H4 (cell line): ENCODE results near the gene CAPN11. TPM values are rescaled to one million over a fixed set of nuclear protein-coding genes. Genes with fewer than 3 reads are reported as not detected.

Experiments
- DNase-seq: peaks from one replicate; pipeline ENCODE4 v3.0.0-alpha.2; 2015; ENCODE audit warnings: low spot score
- total RNA-seq: library from RNA; depleted of rRNA; stranded (reverse); fragments of >200 nt; shearing (Covaris generic); gene quantifications from 2 replicates; pipeline ENCODE4 v1.2.3, GENCODE V29; 2014

CAPN11 gene
- total RNA-seq, 1 experiment from 2014 or later, result not detected

DNA sequence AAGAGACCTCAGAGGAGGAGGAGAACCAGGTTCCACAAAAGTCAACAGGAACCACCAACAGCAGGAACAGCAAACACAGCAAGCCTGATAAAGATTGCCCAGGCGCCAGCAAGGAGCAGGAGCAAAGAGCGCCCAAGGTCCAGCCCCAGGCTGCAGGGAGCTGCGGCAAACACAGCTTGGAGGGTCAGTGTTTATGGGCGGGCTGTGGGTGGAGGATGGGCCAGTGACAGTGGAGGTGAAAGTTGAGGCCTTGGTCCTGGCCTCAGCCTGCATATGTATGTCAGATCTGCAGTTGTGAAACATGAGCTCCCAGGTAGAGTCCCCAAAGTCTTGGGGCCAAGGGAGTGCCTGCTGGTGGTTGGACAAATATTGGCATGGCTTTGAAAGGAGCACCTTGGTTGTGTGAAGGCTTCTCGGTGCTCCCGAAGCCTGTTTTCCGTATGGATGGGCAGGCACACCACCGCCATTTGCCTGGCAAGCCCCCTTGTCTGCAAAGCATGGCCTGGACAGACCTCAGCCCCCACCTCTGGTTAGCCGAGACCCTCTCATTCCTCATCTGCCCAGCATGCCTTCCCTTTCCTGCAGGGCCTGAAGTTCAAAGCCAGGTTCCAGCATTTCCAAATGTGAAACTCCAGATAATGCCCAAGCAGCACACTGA, 2.0 kb upstream of the CAPN11 start:
- DNase-seq, result no peak

DNA sequence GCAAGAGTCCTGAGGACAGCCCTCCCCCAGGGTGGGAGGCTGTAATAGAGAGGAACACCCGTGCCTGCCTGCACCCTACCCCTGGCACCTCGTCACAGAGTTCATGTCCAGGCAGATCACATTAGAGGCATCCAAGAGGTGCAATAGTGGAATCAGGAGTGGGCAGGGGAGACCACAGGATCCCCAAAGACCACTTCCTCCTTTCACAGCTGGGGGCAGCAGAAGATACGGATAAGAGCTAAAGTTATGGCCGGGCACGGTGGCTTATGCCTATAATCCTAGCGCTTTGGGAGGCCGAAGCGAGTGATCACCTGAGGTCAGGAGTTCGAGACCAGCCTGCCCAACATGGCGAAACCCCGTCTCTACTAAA, 1.5 kb upstream of the CAPN11 start:
- DNase-seq, result no peak

DNA sequence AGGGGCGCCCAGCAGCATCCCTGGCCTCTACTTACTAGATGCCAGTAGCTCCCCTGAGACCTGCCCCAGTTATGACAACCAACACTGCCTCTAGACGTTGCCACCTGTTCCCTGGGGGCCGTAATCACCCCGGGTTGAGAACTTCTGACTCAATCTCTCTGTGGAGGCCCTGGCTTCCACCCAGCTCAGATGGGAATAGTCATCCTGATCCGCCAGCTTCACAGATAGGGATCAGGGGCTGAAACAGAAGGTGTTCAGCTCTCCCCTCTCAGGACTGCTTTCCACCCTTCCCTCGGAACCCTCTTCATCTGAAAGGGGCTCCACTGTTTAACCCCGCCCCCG, 3.3 kb downstream of the CAPN11 start:
- no peak for DNase-seq

DNA sequence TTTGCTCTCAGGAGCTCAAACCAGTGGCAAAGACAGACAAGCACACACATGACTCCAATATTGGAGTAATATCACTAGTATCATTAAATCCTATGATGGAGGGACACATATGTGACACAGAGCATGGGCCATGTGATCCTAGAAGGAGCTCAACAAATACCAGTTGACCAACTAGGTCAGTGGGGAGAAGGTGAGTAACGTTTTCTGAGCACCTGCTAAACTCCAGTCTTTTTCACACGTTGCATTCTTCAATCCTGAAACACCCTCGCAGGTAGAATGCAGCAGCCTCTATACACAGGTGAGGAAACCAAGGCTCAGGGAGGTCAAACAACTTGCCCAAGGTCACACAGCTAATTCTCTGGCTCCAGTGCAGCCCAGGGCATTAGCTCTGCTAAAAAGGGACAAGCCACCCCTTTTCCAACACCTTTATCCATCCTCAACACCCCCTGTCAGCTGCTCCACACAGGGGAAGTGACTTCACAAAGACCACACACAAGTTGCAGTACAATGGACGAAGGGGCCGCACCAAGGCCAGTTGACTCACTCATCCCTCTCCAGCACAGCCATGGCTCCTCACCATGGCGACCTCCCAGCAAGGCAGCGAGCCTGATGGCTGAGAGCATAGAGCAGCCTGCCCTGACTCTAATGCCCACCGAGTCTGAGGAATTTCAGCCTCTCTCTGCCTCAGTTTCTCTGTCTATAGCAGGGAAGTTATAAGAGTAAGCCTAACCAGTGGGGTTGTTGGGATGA, 4.4 kb downstream of the CAPN11 start:
- DNase-seq, result no peak

DNA sequence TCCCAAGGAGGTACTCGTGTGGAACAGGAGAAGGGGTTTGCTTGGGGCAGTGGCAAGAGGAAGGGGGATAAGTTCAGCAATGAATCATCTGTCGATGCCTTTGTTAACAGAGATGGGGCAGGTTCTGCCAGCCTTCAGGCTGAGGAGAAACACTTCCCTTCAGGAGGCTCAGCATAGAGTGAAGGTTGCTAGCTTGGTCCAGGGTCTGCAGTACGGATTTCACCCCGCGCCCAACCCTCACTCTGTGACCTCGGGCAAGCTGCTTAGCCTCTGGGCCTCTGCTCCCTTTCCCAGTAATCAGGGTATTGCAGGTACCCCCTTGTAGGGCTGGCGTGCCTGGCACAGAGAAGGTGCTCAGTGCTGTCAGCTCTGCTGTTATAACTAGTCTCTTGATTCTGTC, 7.5 kb downstream of the CAPN11 start:
- no peak for DNase-seq

DNA sequence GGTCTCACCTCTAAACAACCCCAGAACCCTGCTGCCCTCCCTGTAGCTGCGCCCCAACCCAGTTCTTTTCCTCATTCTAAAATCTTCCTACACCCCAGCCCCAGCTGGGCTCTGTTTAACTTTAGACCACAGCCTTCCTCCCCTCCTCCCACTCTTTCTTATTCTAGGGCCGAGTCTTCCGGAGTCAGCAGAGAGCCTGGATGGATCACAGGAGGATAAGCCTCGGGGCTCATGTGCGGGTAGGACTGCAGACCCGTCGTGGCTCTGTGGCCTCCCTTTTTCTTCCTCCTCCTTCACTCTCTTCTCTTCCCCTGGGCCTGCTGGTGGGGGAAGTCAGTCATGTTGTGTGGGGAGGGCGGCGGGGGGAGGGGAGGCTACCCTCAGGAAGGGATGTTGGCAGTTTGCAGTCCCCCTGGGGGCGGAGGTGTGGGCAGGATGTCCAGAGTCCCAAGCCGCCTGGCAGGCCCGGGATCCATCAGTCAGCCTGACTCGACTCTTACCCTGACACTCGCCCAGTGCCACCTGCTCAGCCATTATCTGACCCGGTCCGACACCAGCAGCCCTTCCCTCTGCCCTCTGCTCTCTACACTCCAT, 8.1 kb downstream of the CAPN11 start:
- no peak for DNase-seq

DNA sequence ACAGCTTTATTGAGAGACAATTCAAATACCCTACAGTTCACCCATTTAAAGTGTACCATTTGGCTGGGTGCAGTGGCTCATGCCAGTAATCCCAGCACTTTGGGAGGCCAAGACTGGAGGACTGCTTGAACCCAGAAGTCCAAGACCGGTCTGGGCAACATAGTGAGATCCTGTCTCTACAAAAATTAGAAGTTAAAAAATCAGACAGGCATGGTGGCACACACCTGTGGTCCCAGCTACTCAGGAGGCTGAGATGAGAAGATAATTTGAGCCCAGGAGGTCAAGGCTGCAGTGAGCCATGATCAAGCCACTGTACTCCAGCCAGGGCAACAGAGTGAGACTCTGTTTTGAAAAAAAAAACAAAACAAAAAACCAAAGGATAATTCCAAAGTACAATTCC, 8.9 kb downstream of the CAPN11 start:
- no peak for DNase-seq

DNA sequence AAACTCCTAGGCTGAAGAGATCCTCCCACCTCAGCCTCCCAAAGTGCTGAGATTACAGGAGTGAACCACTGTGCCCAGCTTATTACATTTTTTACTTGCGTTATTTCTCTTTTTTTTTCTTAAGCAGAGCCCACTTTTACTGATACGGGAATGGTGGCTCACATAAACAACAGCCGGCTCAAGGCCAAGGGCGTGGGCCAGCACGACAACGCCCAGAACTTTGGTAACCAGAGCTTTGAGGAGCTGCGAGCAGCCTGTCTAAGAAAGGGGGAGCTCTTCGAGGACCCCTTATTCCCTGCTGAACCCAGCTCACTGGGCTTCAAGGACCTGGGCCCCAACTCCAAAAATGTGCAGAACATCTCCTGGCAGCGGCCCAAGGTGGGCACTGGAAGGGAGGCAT, 10.5 kb downstream of the CAPN11 start:
- no peak for DNase-seq

DNA sequence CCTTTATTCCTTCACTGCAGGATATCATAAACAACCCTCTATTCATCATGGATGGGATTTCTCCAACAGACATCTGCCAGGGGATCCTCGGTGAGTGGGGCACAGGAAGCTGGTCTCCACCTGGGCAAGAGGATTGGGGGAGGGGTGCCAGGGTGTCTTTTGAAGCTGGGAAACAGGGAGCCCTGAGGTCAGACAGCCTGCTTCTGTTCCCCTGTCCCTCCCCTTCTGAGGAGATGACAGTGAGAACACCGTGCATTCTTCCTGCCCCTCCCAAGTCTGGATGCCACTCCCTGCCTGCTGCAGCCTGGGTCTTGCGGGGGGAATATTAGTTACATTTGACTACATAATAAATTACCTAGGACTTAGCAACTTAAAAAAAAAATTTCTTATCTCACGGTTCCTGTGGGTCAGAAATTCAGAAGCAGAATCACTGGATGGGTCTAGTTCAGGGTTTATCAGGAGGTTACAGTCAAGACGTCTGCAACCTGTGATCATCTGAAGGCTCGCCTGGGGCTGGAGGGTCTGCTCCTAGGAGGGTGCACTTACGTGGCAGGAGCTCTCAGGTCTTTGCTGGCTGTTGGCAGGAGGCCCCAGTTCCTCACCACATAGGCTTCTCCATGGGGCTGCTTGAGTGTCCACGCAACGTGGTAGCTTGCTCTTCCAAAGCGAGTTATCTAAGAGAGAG, 11.4 kb downstream of the CAPN11 start:
- no peak for DNase-seq

DNA sequence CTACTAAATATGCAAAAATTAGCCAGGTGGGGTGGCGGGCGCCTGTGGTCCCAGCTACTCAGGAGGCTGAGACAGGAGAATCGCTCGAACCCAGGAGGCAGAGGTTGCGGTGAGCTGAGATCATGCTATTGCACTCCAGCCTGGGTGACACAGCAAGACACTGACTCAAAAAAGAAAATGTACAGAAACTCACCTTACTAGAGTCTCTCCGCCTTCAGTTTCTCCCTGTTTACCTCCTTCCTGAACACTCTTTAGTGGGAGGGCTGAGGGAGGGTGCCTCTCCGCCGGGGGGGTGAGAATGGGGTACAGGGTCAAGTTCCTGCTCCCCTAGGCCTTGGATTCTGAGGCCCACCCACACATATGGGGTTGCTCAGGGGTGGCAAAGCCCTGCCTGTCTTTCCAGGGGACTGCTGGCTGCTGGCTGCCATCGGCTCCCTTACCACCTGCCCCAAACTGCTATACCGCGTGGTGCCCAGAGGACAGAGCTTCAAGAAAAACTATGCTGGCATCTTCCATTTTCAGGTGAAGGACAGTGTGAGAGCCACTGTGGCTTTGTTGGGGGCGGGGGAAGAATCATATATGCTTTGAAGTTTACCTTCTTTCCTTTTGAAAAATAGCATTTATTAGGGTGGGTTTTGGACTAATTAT, 13.4 kb downstream of the CAPN11 start:
- no peak for DNase-seq

DNA sequence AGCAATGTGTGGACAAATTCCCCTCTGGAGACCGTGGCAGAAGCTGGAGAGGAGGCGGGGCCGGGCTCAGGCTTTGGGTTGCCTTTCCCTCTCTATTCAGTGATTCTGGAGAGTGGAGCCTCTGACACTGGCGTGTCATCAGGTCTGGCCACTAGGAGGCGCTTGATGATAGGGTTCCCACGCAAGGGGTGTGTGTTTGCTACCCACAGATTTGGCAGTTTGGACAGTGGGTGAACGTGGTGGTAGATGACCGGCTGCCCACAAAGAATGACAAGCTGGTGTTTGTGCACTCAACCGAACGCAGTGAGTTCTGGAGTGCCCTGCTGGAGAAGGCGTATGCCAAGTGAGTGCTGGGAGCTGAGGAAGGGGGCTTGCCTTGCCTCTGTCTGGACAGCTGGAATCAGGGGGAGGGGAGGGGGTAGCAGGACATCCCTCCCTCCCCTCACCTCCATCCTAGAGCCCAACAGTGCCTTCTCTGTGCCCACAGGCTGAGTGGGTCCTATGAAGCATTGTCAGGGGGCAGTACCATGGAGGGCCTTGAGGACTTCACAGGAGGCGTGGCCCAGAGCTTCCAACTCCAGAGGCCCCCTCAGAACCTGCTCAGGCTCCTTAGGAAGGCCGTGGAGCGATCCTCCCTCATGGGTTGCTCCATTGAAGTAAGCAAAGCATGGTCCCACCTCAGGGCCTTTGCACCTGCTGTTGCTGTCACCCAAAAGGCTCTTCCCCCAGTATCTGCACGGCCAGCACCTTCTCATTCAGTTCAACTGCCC, 14.3 kb downstream of the CAPN11 start:
- peak; percentile 62 for DNase-seq

DNA sequence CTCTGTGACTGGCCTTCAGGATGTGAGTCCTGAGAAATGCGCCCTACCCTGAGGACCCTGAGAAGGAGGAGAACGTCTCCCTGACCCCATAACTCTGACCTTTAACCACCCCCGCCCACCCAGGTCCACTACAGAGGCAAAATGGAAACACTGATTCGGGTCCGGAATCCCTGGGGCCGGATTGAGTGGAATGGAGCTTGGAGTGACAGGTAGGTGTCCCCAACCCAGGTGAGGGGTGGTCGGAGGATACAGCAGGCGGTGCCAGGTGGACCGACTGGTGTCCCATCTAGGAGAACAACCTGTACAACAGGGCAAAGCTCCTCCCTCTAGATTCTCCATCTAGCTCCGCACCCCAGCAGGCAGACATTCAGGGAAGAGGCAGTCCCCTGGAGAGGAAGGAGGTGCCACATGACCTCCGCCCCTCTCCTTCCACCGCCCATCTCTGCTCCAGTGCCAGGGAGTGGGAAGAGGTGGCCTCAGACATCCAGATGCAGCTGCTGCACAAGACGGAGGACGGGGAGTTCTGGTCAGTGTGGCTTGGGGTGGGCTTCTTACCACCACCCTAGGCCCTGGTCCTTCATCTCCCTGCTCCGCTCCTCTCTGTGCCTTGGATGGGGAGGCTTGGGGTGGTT, 17.6 kb downstream of the CAPN11 start:
- no peak for DNase-seq

DNA sequence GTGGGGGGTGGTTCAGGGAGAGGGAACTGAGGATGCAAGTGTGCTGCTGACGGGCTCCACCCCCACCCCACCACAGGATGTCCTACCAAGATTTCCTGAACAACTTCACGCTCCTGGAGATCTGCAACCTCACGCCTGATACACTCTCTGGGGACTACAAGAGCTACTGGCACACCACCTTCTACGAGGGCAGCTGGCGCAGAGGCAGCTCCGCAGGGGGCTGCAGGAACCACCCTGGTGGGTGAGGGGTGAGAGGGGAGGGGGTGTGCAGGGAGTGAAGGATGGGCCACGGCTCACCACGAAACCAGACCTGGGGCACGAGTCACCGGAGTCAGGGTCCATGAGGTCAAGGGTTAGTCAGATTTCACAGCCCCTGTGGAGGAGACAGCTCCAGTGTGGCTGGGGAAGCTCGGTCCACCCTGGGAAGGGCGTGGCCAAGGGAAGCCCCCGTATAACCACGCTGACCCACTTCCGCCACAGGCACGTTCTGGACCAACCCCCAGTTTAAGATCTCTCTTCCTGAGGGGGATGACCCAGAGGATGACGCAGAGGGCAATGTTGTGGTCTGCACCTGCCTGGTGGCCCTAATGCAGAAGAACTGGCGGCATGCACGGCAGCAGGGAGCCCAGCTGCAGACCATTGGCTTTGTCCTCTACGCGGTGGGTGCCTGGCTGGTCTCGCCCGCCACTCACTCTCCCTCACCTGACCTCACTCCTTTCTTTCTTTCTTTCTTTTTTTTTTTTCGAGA, 18.3 kb downstream of the CAPN11 start:
- no peak for DNase-seq

DNA sequence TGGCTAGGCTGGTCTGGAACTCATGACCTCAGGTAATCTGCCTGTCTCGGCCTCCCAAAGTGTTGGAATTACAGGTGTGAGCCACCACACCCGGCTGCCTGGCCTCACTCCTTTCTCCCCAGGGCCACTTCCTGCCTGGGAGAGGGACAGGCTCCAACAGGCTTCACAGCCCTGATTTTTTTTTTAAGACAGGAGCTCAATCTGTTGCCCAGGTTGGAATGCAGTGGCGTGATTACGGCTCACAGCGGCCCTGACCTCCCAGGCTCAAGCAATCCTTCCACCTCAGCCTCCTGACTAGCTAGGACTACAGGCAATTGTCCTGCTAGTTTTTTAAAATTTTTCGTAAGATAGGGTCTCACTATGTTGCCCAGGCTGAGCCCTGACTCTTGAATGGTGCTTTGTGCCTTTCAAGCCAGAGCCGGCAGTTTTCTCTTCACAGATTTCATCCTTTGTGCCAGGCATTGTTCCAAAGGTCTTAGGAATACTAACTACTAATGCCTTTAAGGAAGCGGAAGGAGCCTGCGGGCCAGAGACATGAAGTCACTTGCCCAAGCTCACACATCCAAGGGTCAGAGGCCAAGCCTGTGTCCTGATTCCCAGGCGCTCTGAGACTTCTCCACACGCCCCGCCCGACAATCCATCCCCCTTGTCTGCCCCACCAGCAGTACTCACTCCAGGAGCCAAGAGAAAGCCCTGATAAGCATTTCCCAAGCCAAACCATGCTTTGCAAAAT, 19.2 kb downstream of the CAPN11 start:
- DNase-seq, result no peak

DNA sequence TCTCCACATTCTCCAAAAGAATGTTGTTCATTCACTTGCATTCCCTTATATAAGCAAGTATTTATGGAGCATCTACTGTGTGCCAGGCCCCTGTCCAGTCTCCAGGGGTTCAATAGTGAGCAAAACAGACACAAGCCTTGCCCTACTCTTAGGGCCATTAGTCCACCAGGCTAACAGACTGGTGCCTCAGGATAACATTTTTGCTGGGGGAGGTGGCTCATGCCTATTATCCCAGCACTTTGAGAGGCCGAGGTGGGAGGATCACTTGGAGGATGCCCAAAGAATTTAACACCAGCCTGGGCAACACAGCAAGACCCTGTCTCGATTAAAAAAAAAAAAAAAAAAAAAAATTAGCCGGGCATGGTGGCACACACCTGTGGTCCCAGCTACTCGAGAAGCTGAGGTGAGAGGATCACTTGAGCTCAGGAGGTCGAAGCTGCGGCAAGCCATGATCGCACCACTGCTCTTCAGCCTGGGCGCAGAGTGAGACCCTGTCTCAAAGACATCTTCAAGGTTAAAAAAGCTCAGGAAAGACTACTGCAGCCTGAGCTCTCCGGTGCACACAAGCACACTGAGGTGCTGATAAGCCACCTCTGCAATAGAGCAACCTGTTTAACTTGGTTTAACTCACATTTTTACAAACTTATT, 19.9 kb downstream of the CAPN11 start:
- DNase-seq, result no peak

DNA sequence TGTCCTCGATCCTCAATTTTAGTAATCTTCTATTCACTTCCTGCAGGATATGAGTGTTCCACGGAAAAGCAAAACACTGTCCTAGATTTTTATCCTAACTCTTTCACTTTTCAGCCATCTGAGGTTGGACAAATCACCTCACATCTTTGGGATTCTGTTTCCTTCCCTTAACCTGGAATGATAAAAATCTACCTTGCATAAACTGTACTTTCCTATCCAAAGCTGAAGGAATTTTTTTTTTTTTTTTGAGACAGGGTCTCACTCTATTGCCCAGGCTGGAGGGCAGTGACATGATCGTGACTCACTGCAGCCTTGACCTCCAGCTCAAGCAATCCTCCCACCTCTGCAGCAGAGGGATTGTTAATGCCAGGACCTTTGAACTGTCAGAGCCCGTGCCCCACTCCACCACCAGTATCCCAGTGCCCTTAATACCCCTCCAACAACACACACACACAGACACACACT, 20.5 kb downstream of the CAPN11 start:
- DNase-seq, result no peak

DNA sequence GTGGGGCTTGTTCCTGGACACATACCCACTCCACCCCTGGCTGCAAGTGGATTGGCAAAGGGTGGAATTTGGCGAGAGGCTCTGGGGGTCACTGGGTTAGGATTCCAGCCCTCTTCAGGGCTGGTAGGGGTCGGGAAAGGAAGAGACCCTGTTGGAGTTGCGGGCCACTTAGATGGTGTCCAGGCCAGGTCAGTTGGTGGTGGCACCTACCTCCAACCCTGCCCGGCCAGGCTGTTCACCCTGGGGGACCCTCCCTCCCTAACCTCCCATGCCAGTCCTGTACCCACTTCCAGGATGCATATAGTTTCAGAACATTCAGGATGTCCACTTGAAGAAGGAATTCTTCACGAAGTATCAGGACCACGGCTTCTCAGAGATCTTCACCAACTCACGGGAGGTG, 21.0 kb downstream of the CAPN11 start:
- DNase-seq, result no peak

DNA sequence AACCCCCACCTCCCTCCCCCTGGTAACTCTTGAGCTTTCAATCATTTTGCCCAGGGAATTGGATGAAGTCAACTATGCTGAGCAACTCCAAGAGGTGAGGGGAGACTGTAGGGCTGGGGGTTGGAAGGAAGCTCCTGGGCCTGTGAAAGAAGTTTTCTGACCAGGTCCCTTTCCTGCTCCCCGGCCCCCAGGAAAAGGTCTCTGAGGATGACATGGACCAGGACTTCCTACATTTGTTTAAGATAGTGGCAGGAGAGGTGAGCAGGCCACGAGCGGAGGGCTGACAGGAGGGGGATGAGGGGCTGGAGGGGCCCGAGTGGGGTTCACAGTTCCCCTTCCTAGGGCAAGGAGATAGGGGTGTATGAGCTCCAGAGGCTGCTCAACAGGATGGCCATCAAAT, 21.8 kb downstream of the CAPN11 start:
- DNase-seq, result no peak

DNA sequence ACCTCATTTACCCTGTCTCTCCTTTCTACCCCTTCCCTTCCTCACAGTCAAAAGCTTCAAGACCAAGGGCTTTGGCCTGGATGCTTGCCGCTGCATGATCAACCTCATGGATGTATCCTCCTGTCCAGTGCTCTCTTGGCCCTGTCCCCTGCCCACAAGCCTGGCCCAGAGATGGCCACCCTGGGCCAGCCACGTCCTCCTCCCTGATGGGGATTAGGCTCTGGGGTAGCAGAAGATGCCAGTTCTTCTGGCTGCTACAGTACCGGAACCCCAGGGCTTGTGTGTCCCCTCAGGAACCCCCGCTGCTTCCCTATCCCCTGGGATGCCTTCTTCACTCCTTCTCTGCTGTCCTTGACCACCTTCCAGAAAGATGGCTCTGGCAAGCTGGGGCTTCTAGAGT, 22.3 kb downstream of the CAPN11 start:
- DNase-seq, result no peak
